K562 (cell line): ENCODE data around the gene LGR6. TPM values are rescaled to one million over a fixed set of nuclear protein-coding genes. Genes with fewer than 3 reads are reported as not detected.

Source experiments
- ATAC-seq: fragments of 200-7000 bp; cut with Tn5 transposase; 3 replicates; pipeline ENCODE4 v1.9.1; 2020; ENCODE audit warnings: moderate library complexity
- BruUV-seq: library from RNA; stranded (reverse); fragments of 400-500 nt; replicated peaks from 2 replicates; lab custom pipeline; 2021; lab: Mats Ljungman, UMichigan
- CTCF ChIA-PET: fragments of 300-600 bp; formaldehyde crosslinking; extraction: SDS; loops from one replicate; lab custom pipeline; 2021; ENCODE audit warnings: low intra/inter-chr PET ratio; lab: Yijun Ruan, JAX
- POLR2A ChIA-PET: fragments of 300-600, 350-650 bp; sonication (Branson Sonifier 250); formaldehyde crosslinking; extraction: SDS; loops from one replicate; lab custom pipeline; 2021; ENCODE audit warnings: antibody characterized with exemption, inconsistent platforms; lab: Yijun Ruan, JAX
- DNase-seq, 4 experiments: peaks; one replicate each; pipeline versions ENCODE4 v3.0.0 to v3.0.0-alpha.2; 2011 to 2018; ENCODE audit warnings: low spot score in 3 of 4, mixed read lengths in 3 of 4; ENCODE audit errors: extremely low read depth in 1 of 4
- FAIRE-seq: peaks from 2 replicates; lab custom pipeline; 2011; peaks lifted over from hg19 to GRCh38; lab: Jason Lieb, UNC
- H2AFZ ChIP-seq: 2 replicates; pipeline ENCODE4 v1.6.0; 2011; ENCODE audit warnings: low read depth, low read length, control low read depth, inconsistent platforms
- H3K27ac ChIP-seq: fragments of 200-600 bp; 3 replicates; pipeline ENCODE4 v1.8.0; 2011; ENCODE audit warnings: low read depth, mild to moderate bottlenecking, control low read depth, inconsistent platforms, low read length, moderate library complexity, mixed read lengths; ENCODE audit errors: extremely low read depth
- H3K27me3 ChIP-seq, 2 experiments: fragments of 300-600 bp in 1 of 2; 2 replicates in 1 of 2; 3 replicates in 1 of 2; pipeline versions ENCODE4 v1.6.0 to v1.8.0; 2011; ENCODE audit warnings: inconsistent platforms in 2 of 2, low read length in 2 of 2, mild to moderate bottlenecking in 1 of 2, mixed read lengths in 1 of 2, moderate library complexity in 1 of 2; ENCODE audit not compliant: control insufficient read depth in 2 of 2, insufficient read depth in 2 of 2
- H3K36me3 ChIP-seq: fragments of 300-600 bp; 3 replicates; pipeline ENCODE4 v1.8.0; 2011; ENCODE audit warnings: mild to moderate bottlenecking, low read length, inconsistent platforms; ENCODE audit not compliant: control insufficient read depth, insufficient read depth
- H3K4me1 ChIP-seq, 2 experiments: fragments of 200-600 bp in 1 of 2; replicated peaks in 1 of 2; 2 replicates in 1 of 2; 3 replicates in 1 of 2; pipeline versions ENCODE4 v1.5.1 to v1.8.0; 2011; ENCODE audit warnings: inconsistent platforms in 2 of 2, low read length in 2 of 2, mild to moderate bottlenecking in 1 of 2, mixed read lengths in 1 of 2, moderate library complexity in 1 of 2; ENCODE audit not compliant: control insufficient read depth in 2 of 2, insufficient read depth in 2 of 2
- H3K4me2 ChIP-seq: 2 replicates; pipeline ENCODE4 v1.6.1; 2011; ENCODE audit warnings: low read length, control low read depth, inconsistent platforms, mixed read lengths; ENCODE audit not compliant: insufficient read depth
- H3K4me3 ChIP-seq: fragments of 200-600 bp; sonication (generic), shearing (Covaris generic); 2 replicates; pipeline ENCODE4 v1.5.1; 2016; ENCODE audit warnings: control low read depth, inconsistent platforms
- H3K79me2 ChIP-seq: fragments of 200-600 bp; 3 replicates; pipeline ENCODE4 v1.8.0; 2011; ENCODE audit warnings: low read length, inconsistent platforms; ENCODE audit not compliant: control insufficient read depth, insufficient read depth
- H3K9ac ChIP-seq, 2 experiments: 2 replicates each; pipeline versions ENCODE4 v1.6.0 to v1.6.1; 2011; ENCODE audit warnings: low read depth in 2 of 2, low read length in 2 of 2, control low read depth in 1 of 2, inconsistent platforms in 1 of 2, mild to moderate bottlenecking in 1 of 2, mixed read lengths in 1 of 2; ENCODE audit not compliant: insufficient read depth in 1 of 2
- H3K9me1 ChIP-seq: one replicate; pipeline ENCODE4 v1.6.0; 2011; ENCODE audit warnings: inconsistent platforms, mild to moderate bottlenecking, low read length, moderate library complexity; ENCODE audit not compliant: control insufficient read depth, insufficient read depth
- H3K9me3 ChIP-seq: replicated peaks from 2 replicates; pipeline ENCODE4 v1.5.1; 2011; ENCODE audit warnings: low read depth, low read length, inconsistent platforms; ENCODE audit not compliant: control insufficient read depth, insufficient read depth
- H4K20me1 ChIP-seq: replicated peaks from 2 replicates; pipeline ENCODE4 v1.6.1; 2011; ENCODE audit warnings: low read length, inconsistent platforms, mixed read lengths; ENCODE audit not compliant: control insufficient read depth, insufficient read depth
- CBFA2T3 ChIP-seq: fragments of 450-650 bp; IDR thresholded peaks from 2 replicates; pipeline ENCODE4 v1.6.1; 2017
- CC2D1A ChIP-seq: fragments of 450-650 bp; IDR thresholded peaks from 2 replicates; pipeline ENCODE4 v1.6.1; 2017; ENCODE audit warnings: mild to moderate bottlenecking
- MEF2A ChIP-seq: IDR thresholded peaks from 2 replicates; pipeline ENCODE4 v1.6.1; 2011; ENCODE audit warnings: low read depth, mild to moderate bottlenecking, low read length, moderate library complexity; ENCODE audit not compliant: control insufficient read depth
- MEIS2 ChIP-seq: fragments of 450-650 bp; IDR thresholded peaks from 2 replicates; pipeline ENCODE4 v1.6.1; 2014; ENCODE audit warnings: mild to moderate bottlenecking; ENCODE audit not compliant: partially characterized antibody
- MYNN ChIP-seq, 2 experiments: sonication (generic); formaldehyde crosslinking in 1 of 2; IDR thresholded peaks; 2 replicates each; pipeline versions ENCODE4 v1.5.0 to v1.6.1; 2016 to 2020; ENCODE audit warnings: antibody characterized with exemption in 1 of 2, missing genetic modification reagents in 1 of 2
- PHF20 ChIP-seq: fragments of 450-650 bp; IDR thresholded peaks from 2 replicates; pipeline ENCODE4 v1.6.1; 2018; ENCODE audit not compliant: partially characterized antibody
- TARDBP ChIP-seq: fragments of 450-650 bp; IDR thresholded peaks from 2 replicates; pipeline ENCODE4 v1.6.1; 2016
- ZC3H4 ChIP-seq: sonication (generic); formaldehyde crosslinking; IDR thresholded peaks from 2 replicates; pipeline ENCODE4 v1.9.0; 2021; ENCODE audit warnings: missing genetic modification reagents, borderline replicate concordance
- WGBS: fragments of 100-300 bp; shearing (Covaris generic); methylation state at CpG from one replicate; pipeline ENCODE4 v1.1.6; 2016; ENCODE audit warnings: low coverage, mixed read lengths; ENCODE audit not compliant: insufficient coverage; ENCODE audit errors: missing lambda C conversion rate; 5-methylcytosine and 5-hydroxymethylcytosine counted together
- in situ Hi-C: fragments of 300-500 bp; cut with MboI; formaldehyde crosslinking; loops from 4 replicates; pipeline ENCODE4 v1.15.0; 2018; ENCODE audit warnings: inconsistent platforms, mixed read lengths
- intact Hi-C: fragments of 100-400 bp; cut with micrococcal nuclease; formaldehyde crosslinking; loops from 2 replicates; pipeline ENCODE4 v1.14.2; 2022
- polyA plus RNA-seq, 8 experiments: library from polyadenylated mRNA; depleted of rRNA in 4 of 8; stranded (reverse) in 5 of 8; unstranded in 3 of 8; fragments of >200 nt; fragmentation: Nextera tagmentation in 2 of 8; fragmentation: Illumina TruSeq in 1 of 8; extraction: Ambion mirVana in 2 of 8; extraction: Trizol in 1 of 8; gene quantifications; 2 replicates each; pipeline versions ENCODE4 v1.2.1 to v1.2.3, GENCODE V29; 2011 to 2014; ENCODE audit warnings: inconsistent platforms in 1 of 8, missing spikeins in 1 of 8
- total RNA-seq, 7 experiments: library from RNA; depleted of rRNA in 6 of 7; stranded (reverse); fragments of >200 nt in 6 of 7; fragmentation: Illumina TruSeq in 2 of 7; extraction: Trizol in 2 of 7; gene quantifications; 2 replicates each; pipeline versions ENCODE4 v1.2.1 to v1.2.3, GENCODE V29; 2011 to 2021; ENCODE audit warnings: low replicate concordance in 1 of 7

LGR6 gene
- total and polyA plus RNA-seq, 9 of the 15 experiments (the other 6 are each of a cell fraction or from before 2014, with no cell fraction given), result 0.01 to 0.54 (median 0.17) TPM; not detected in 1

DNA sequence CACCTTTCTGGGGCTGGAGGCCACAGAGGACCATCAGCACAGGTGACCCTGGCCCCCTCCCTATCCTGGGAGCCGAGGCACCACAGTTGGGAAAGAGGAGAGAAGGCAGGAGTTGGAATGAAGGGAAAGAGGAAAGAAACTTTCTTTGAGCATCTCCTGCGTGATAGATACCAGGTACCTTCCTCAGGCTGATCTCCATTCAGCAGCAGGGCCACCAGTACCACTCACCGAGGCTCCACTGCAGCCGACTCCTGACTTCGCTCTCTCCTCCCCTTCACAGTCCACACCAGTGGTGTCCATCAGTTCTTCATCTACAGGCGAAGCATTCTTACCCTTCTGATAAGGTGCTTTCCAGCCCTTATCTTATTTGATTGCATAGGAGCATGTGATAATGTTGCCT is 55.3 kb downstream of the LGR6 start:
- H3K9me3 ChIP-seq, result no peaks in the 10 kb centered on the region
- DNase-seq, result no peak
- TF ChIP-seq CBFA2T3, result no peak
- TF ChIP-seq ZC3H4, result no peak
- no peak for TF ChIP-seq TARDBP
- no peak for TF ChIP-seq CC2D1A
- no peak for TF ChIP-seq MEF2A
- no peak for TF ChIP-seq PHF20
- 0 out of 2 replicates have a peak, but pooled peaks cover 9% of the 10 kb centered on the region for H4K20me1 ChIP-seq
- ChIA-PET POLR2A (interaction anchor here (0.6 to 1.0 kb wide), 2 partner anchors 16 to 30 kb away, joined by 3 to 5 read pairs; no protein-coding TSS in a partner anchor), CTCF (no interaction called here)
- peaks cover 24 to 63% of the 10 kb centered on the region in 2 experiments for H3K27me3 ChIP-seq
- H3K4me3 ChIP-seq, result no peak overlapping the region
- no peaks in the 10 kb centered on the region for H3K9me1 ChIP-seq
- H3K36me3 ChIP-seq, result no peaks in the 10 kb centered on the region
- no peak overlapping the region for H3K27ac ChIP-seq
- FAIRE-seq, result no peak
- no peak for ATAC-seq
- intact Hi-C loops, result no loop called here
- H3K79me2 ChIP-seq, result no peaks in the 10 kb centered on the region
- in situ Hi-C loops, result no loop called here
- H2AFZ ChIP-seq, result no peak overlapping the region
- WGBS, result 3% methylated on average over 6 of the region's 6 CpGs
- H3K4me1 ChIP-seq, result no peaks in the 10 kb centered on the region
- no peak overlapping the region for H3K9ac ChIP-seq
- BruUV-seq, result no TSS peak
- no peak overlapping the region for H3K4me2 ChIP-seq

DNA sequence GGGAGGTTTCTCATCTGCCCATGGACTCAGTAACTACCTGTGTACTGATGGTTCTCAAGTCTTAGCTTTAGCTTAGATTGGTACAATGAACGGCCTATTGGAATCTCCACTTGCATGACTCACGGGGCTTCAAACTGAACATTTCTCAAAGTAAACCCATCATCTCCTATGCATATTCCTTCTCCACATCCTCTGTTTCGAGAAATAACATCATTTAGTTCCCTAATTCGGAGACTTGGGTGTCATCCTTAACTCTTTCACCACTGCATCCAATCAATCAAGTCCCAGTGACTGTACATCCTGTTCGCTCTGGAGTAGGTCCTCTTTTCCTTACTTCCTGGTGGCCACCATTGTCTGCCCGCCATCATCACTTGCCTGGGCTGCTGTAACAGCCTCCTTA is 55.8 kb downstream of the LGR6 start:
- FAIRE-seq, result peak; percentile 32

More for the DNA sequence above, 55.8 kb downstream of the LGR6 start:
- H3K27me3 ChIP-seq, result peaks cover 29 to 67% of the 10 kb centered on the region in 2 experiments
- DNase-seq, result no peak
- H4K20me1 ChIP-seq, result 0 out of 2 replicates have a peak, but pooled peaks cover 9% of the 10 kb centered on the region
- no peaks in the 10 kb centered on the region for H3K9me1 ChIP-seq
- TF ChIP-seq MEIS2 (peak; percentile 3), MYNN (IDR thresholded peaks at IDR 0.05) (no peak), MYNN (CRISPR knock-in tag; IDR thresholded peaks at IDR 0.05) (no peak)
- no peak overlapping the region for H3K4me2 ChIP-seq
- no peak overlapping the region for H3K4me3 ChIP-seq
- in situ Hi-C loops, result no loop called here
- no TSS peak for BruUV-seq
- under 1% methylated on average over 6 of the region's 6 CpGs for WGBS
- no peaks in the 10 kb centered on the region for H3K36me3 ChIP-seq
- ATAC-seq, result no peak
- POLR2A ChIA-PET, result interaction anchor here (0.6 to 1.0 kb wide), 3 partner anchors 14 to 372 kb away, joined by 3 to 5 read pairs (median 4); no protein-coding TSS in a partner anchor
- H3K79me2 ChIP-seq, result no peaks in the 10 kb centered on the region
- H2AFZ ChIP-seq, result no peak overlapping the region
- no peak overlapping the region for H3K27ac ChIP-seq
- no peaks in the 10 kb centered on the region for H3K4me1 ChIP-seq
- H3K9me3 ChIP-seq, result no peaks in the 10 kb centered on the region
- CTCF ChIA-PET, result no interaction called here
- H3K9ac ChIP-seq, result no peak overlapping the region
- intact Hi-C loops, result no loop called here
